Measurements from ENCODE around the gene SLC8A3. TPM values are rescaled to one million over a fixed set of nuclear protein-coding genes. Genes with fewer than 3 reads are reported as not detected.

The SLC8A3 gene
- total RNA-seq, 6 experiments from 2014 or later = not detected

DNA sequence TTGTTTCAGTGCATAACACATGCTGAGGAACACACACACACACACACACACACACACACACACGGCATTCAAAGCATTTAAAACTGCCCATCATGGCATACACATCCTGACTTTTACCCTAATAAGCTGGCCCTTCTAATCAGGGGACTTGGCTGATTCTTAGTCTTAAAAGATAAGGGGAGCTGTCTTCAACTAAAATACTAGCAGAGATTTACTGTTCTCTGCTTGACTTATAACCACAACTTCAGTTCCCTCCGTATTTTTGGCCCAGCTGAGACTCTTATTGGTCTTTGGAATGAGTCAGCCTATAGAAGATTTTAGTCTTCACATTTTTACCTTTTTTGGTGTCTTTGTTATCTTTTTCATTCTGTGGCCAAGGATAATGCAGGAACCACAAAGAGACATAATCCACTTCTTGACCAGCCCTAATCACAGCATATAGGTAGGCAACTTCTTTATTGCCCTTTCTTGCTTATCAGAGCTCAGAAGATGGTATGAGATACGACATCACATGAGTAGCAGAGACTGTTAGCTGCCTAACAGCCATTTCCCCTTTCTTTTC lies 25.1 kb upstream of the SLC8A3 start:
- Mint-ChIP-seq H3K27ac (no peak overlapping the region), H3K4me1 (ENCODE audit: low read depth) (no peaks in the 10 kb centered on the region), H3K9me3 (peaks cover 8% of the 10 kb centered on the region), H3K36me3 (ENCODE audit: low read depth) (no peaks in the 10 kb centered on the region), H3K4me3 (no peak overlapping the region), H3K27me3 (ENCODE audit: insufficient read depth) (no peaks in the 10 kb centered on the region)
- no peak for DNase-seq
- TF ChIP-seq, protein P1, sequence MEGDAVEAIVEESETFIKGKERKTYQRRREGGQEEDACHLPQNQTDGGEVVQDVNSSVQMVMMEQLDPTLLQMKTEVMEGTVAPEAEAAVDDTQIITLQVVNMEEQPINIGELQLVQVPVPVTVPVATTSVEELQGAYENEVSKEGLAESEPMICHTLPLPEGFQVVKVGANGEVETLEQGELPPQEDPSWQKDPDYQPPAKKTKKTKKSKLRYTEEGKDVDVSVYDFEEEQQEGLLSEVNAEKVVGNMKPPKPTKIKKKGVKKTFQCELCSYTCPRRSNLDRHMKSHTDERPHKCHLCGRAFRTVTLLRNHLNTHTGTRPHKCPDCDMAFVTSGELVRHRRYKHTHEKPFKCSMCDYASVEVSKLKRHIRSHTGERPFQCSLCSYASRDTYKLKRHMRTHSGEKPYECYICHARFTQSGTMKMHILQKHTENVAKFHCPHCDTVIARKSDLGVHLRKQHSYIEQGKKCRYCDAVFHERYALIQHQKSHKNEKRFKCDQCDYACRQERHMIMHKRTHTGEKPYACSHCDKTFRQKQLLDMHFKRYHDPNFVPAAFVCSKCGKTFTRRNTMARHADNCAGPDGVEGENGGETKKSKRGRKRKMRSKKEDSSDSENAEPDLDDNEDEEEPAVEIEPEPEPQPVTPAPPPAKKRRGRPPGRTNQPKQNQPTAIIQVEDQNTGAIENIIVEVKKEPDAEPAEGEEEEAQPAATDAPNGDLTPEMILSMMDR (IDR thresholded peaks at IDR 0.05) = no peak

GRCh38 chr14:70212752-70213151 lies 24.0 kb upstream of the SLC8A3 start:
- Mint-ChIP-seq H3K27me3 (ENCODE audit: insufficient read depth) (no peaks in the 10 kb centered on the region), H3K36me3 (ENCODE audit: low read depth) (no peaks in the 10 kb centered on the region; the same call in 1 of the 2 replicates), H3K9me3 (peaks cover 8% of the 10 kb centered on the region), H3K4me1 (ENCODE audit: low read depth) (no peaks in the 10 kb centered on the region), H3K27ac (no peak overlapping the region), H3K4me3 (no peak overlapping the region)
- no peak for DNase-seq
- TF ChIP-seq, protein P1 (IDR thresholded peaks at IDR 0.05) = no peak

GRCh38 chr14:70208380-70208779 lies 19.6 kb upstream of the SLC8A3 start:
- TF ChIP-seq, protein P1 (IDR thresholded peaks at IDR 0.05) = no peak
- H3K27me3 Mint-ChIP-seq (ENCODE audit: insufficient read depth) = no peaks in the 10 kb centered on the region
- no peak overlapping the region for H3K4me3 Mint-ChIP-seq
- no peak overlapping the region for H3K27ac Mint-ChIP-seq
- H3K36me3 Mint-ChIP-seq (ENCODE audit: low read depth) = no peaks in the 10 kb centered on the region; the same call in 1 of the 2 replicates
- peaks cover 24% of the 10 kb centered on the region for H3K9me3 Mint-ChIP-seq
- DNase-seq = no peak
- no peaks in the 10 kb centered on the region for H3K4me1 Mint-ChIP-seq (ENCODE audit: low read depth)

DNA sequence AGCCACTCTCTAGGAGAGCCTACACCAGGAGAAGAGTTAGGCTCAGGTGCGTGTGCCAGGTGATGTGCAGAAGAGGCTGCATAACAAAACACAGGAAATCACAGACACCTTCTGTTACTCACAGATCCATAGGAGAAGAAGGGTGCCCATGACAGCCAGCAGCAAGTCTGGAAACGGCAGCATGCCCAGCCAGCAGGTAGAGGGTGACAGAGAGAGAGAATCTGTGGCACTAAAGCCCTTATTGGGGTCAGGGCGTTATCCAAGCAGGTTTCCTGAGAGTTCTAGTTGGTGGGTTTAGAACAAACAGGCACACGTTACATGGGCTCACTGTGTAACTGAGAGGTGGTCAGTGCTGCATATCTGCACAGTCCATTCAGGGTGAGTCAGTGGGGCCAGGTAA lies 14.9 kb upstream of the SLC8A3 start:
- TF ChIP-seq, protein P1 (IDR thresholded peaks at IDR 0.05) = no peak

GRCh38 chr14:70201994-70202393 lies 13.2 kb upstream of the SLC8A3 start:
- H3K4me3 Mint-ChIP-seq = no peak overlapping the region
- no peaks in the 10 kb centered on the region for H3K36me3 Mint-ChIP-seq (ENCODE audit: low read depth)
- H3K9me3 Mint-ChIP-seq = peaks cover 8% of the 10 kb centered on the region
- no peaks in the 10 kb centered on the region for H3K4me1 Mint-ChIP-seq (ENCODE audit: low read depth)
- no peak overlapping the region for H3K27ac Mint-ChIP-seq
- no peaks in the 10 kb centered on the region for H3K27me3 Mint-ChIP-seq (ENCODE audit: insufficient read depth)
- no peak for DNase-seq
- TF ChIP-seq, protein P1 (IDR thresholded peaks at IDR 0.05) = no peak

More for the DNA sequence above, 14.9 kb upstream of the SLC8A3 start:
- DNase-seq = no peak
- Mint-ChIP-seq H3K27me3 (ENCODE audit: insufficient read depth) (no peaks in the 10 kb centered on the region), H3K36me3 (ENCODE audit: low read depth) (no peaks in the 10 kb centered on the region; the same call in 1 of the 2 replicates), H3K27ac (no peak overlapping the region), H3K4me1 (ENCODE audit: low read depth) (no peaks in the 10 kb centered on the region), H3K9me3 (peaks cover 16% of the 10 kb centered on the region), H3K4me3 (no peak overlapping the region)
